Left ventricle myocardium superior (tissue), 1 donor: Measurements from ENCODE around the gene ARHGAP23. TPM values are rescaled to one million over a fixed set of nuclear protein-coding genes. Genes with fewer than 3 reads are reported as not detected.

ENCODE experiments used
- ATAC-seq: fragments of 200-7000 bp; cut with Tn5 transposase; one replicate; pipeline ENCODE4 v1.9.1; 2020; ENCODE audit warnings: mild to moderate bottlenecking, moderate library complexity
- DNase-seq: peaks from one replicate; pipeline ENCODE4 v3.0.0-alpha.2; 2020
- intact Hi-C: fragments of 100-400 bp; cut with micrococcal nuclease; formaldehyde crosslinking; loops from one replicate; pipeline ENCODE4 v1.11.0; 2022
- total RNA-seq: library from RNA; stranded (reverse); fragmentation: NEBNext Ultra II Directional; extraction: Animal tissue kit (Norgen Biotek cat#: 25700); gene quantifications from one replicate; pipeline ENCODE4 v1.2.1, GENCODE V29; 2021
- donor health status: DM: no; HTN: yes; CAD: no; lungs with severe emphysema.

The ARHGAP23 gene
- total RNA-seq, 1 donor from 2014 or later: 70.3 TPM

DNA sequence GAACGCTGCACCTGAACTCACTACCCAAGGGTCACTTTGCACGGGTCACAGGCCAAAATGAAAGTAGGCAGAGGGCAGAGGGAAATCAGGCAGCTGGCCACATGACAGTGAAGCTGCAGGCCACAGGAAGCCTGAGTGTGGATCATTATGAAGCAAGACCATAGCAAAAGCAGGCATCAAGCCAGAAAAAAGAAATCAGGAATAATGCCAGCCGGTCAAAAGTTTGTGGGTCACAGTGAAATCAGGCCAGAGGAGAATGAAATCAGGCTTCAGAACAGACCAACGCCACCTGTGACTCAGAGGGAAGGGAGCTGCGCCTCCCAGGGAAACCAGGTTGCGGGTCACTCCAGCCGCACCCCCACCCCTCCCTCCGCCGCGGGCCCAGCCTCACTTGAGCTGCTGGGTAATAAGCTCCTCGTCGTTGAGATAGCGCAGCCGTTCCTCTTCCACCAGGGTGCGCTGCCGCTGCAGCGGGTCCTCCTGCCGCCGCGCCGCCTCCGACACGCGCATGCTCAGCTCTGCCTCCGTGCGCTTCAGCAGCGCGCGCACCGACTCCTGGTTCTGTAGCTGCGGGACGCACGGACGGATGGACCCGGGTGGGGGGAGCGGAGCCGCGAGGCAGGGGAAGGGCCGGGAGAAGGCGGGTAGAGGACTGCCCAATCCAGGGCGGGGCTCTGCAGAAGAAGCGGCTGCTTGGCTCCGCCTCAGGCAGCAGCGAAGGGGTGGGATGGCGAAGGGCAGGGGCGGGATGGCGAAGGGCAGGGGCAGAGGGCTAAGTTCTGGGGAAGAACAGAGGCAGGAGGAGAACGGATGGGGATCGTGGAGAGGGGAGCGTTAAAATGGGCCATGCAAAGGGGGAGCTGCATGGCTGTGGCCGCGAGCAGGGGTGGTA is 129.8 kb downstream of the ARHGAP23 start:
- ATAC-seq (peak; percentile 94), DNase-seq (peak; percentile 95)
- intact Hi-C loops: loop anchor here (10.0 kb wide), 1 partner anchor 107 kb away; no protein-coding TSS in a partner anchor

DNA sequence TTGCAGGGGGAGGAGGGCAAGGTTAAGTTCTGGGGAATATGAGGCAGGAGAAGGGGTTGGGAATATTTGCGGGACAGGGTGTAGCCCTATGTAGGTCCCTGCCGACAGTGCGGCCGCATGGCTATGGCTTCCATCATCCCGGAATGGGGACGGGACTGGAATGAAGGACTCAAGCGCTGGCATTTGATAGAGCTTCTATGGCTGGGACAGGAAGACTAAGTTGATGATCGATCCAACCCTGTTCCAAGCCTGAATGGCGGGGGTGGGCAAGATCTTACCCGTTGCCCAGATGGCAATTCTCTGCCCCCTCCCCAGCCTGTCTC is 130.4 kb downstream of the ARHGAP23 start:
- intact Hi-C loops: loop anchor here (10.0 kb wide), 1 partner anchor 106 kb away; no protein-coding TSS in a partner anchor
- DNase-seq: no peak
- ATAC-seq: peak; percentile 3

DNA sequence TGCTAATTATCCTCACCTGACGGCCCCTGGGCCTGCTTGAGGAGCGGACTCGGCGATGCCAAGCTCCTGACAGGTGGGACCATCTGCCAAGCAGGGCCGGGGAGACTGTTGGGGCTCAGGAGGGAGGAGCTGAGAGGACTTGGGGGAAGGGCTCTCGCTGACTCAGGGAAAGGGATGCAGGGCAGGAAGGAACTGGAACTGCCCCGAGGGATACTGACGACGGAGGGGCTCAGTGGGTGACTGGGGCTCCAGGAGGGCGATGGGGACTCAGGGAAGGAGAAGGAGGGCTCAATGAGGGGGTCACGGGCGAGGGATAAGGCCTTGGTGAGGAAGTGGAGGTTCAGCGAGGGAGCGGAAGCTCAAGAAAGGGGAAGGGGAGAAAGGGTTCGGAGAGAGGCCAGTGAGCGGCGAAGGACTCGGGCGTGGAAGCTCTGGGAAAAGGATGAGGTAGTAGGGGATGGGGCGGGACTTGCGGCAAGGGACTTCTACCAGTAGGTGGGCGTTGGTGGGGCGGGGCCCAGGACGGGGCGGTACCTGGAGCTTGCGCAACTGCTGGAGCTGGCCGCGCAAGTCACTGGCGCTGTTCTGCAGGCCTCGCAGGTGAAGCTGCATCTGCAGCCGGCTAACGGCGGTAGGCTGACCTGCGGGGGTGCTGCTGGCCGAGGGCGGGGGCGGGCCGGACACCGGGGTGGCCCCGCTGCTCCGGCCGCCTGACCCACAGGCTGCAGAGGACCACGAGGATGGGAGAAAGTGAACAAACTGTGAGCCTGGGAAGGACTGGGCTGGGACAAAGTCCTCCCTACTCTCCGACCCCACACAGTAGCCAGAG is 131.0 kb downstream of the ARHGAP23 start:
- ATAC-seq (peak; percentile 72), DNase-seq (peak; percentile 83)
- intact Hi-C loops: loop anchor here (10.0 kb wide), 1 partner anchor 106 kb away; no protein-coding TSS in a partner anchor

DNA sequence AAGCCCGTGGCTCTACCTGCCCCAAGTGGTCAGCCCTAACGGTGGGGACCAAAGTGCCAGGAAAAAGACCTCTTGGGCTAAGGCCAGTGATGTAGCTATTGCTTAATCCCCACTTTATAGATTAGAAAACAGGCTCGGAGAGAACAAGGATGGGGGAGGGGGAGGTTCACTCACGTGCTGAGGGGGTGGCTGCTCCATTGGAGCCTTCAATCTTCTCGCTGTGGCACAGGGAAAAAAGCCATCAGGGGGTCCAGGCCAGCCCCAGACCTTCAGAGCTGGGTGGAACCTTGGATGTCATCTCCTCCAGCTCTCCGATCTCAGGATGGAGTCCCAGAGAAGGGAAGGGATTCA is 131.6 kb downstream of the ARHGAP23 start:
- ATAC-seq: no peak

DNA sequence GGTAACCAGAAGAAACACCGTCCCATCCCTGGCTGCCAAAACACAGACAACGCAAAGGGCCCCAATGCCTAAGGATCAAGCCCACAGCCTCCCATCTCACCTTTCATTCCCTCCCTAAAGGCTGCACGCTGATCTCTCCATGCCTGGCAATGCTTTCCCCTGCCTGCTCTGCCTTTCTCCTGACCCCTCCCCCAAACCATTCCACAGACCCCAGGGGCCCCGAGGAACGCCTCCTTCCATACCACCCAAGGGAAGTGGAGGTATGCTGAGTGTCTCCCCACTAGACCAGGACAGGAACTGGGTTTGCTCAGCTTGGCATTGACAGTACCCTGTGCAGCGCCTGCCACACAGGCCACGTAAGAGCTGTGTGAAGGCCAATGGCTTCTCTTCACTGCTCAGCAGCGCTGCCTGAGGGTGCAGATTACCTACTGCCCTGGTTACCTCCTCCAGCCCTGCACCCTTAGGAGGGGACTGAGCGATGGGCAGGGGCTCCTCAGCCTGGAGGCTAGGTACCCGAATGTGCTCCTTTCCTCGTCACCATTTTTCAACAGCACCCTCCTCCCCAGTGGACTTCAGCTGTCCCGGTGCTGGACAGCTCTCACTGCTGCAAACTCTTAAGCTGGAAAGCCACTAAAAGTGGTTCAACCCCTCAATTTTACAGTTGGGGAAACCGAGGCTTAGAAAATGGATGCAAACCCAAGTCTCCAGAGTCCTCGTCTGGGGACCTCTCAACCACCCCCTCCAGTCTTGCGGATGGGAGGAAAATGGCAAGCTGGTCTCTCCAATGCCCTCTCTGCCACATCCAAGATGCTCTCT is 132.4 kb downstream of the ARHGAP23 start:
- DNase-seq (no peak), ATAC-seq (no peak)
- intact Hi-C loops: no loop called here

More for the DNA sequence above, 131.6 kb downstream of the ARHGAP23 start:
- intact Hi-C loops: loop anchor here (10.0 kb wide), 1 partner anchor 105 kb away; no protein-coding TSS in a partner anchor
- no peak for DNase-seq

DNA sequence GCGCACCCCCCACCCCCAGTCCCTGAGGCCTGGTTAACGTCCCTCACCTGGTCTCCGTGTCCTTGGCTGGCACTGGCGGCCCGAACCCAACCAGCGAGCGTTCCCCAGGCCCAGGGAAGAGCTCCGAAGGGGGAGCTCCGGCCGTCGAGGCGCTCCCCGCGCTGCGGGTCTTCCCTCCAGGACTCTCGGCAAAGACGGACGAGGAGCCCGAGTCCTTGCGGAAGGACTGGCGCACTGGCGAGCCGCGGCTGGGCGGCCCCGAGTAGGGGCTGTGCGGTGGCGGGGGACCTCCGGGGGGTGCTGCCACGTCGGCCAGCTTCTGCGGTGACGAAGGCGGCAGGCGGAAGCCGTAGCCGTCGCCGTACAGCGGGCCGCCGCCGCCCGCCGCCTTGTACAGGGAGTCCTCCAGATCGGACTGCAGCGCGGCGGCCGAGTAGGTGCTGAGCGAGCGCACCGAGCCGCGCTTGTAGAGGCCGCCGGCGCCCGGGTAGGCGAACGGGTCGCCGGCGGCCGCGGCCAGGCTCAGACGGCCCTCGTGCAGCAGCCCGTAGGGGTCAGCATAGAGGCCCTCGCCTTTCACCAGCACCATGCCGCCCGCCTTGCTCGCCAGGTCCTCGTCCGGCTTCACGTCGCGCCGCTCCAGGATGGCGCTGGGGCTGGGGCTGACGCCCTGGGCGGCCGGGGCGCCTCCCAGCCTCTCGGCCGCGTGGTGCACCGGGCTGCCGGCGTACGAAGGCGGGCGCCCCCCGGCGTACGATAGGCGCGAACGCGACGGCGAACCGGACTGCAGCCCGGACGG is 133.4 kb downstream of the ARHGAP23 start:
- DNase-seq (no peak), ATAC-seq (no peak)
- intact Hi-C loops: no loop called here

Other genes with a start within 250 kb of the ARHGAP23 start
- gene TBC1D3, start 235.9 kb upstream of the ARHGAP23 start, total RNA-seq: not detected
- 39.5 TPM for gene MRPL45, start 131.3 kb upstream of the ARHGAP23 start, total RNA-seq
- not detected for gene GPR179, start 84.5 kb upstream of the ARHGAP23 start, total RNA-seq
- gene SOCS7, start 76.6 kb upstream of the ARHGAP23 start, total RNA-seq: 15.2 TPM
- 1.4 TPM for gene SRCIN1, start 177.5 kb downstream of the ARHGAP23 start, total RNA-seq
- gene EPOP, start 246.5 kb downstream of the ARHGAP23 start, total RNA-seq: 0.57 TPM